Psoas muscle (tissue), 8 donors: ENCODE data around the gene STOM. TPM values are rescaled to one million over a fixed set of nuclear protein-coding genes. Genes with fewer than 3 reads are reported as not detected.
A peak's percentile ranks its signal among the peaks of the same experiment; 100 is the strongest.

Experiments
- ATAC-seq, 4 donors: fragments of 200-7000 bp; cut with Tn5 transposase; one replicate each; pipeline ENCODE4 v1.9.1; 2020; ENCODE audit warnings: moderate library complexity in 3 of 4, mild to moderate bottlenecking in 2 of 4
- DNase-seq, 2 donors: peaks; one replicate each; pipeline ENCODE4 v3.0.0-alpha.2; 2020
- H3K27ac ChIP-seq: fragments of 200-600 bp; one replicate; pipeline ENCODE4 v1.8.0; 2022
- H3K27me3 ChIP-seq, 3 donors: fragments of 200-600 bp in 1 of 3; one replicate each; pipeline versions ENCODE4 v1.6.1 to v1.8.0; 2013 to 2022; ENCODE audit warnings: low read length in 2 of 3, mild to moderate bottlenecking in 2 of 3, moderate library complexity in 1 of 3; ENCODE audit not compliant: insufficient read depth in 3 of 3
- H3K36me3 ChIP-seq, 2 donors: fragments of 200-600 bp in 1 of 2; one replicate each; pipeline versions ENCODE4 v1.6.1 to v1.8.0; 2013 to 2022; ENCODE audit warnings: low read depth in 1 of 2, mild to moderate bottlenecking in 1 of 2, moderate library complexity in 1 of 2; ENCODE audit not compliant: insufficient read depth in 1 of 2
- H3K4me1 ChIP-seq: fragments of 200-600 bp; one replicate; pipeline ENCODE4 v1.8.0; 2022
- H3K4me3 ChIP-seq: fragments of 200-600 bp; one replicate; pipeline ENCODE4 v1.8.0; 2022; ENCODE audit warnings: mild to moderate bottlenecking
- H3K9me3 ChIP-seq: fragments of 200-600 bp; one replicate; pipeline ENCODE4 v1.8.0; 2022
- CTCF ChIP-seq: fragments of 200-600 bp; IDR thresholded peaks from one replicate; pipeline ENCODE4 v1.8.0; 2022; ENCODE audit warnings: antibody characterized with exemption
- WGBS, 3 donors: extraction: QIAGEN DNeasy Blood & Tissue Kit; methylation state at CpG; one replicate each; pipeline versions ENCODE4 v1.1.6 to v1.1.7; 2013; 5-methylcytosine and 5-hydroxymethylcytosine counted together
- intact Hi-C, 2 donors: fragments of 100-400 bp; cut with DNase I; formaldehyde crosslinking; loops; one replicate each; pipeline versions ENCODE4 v1.11.0 to v1.14.2; 2022
- polyA plus RNA-seq, 3 donors: library from polyadenylated mRNA; stranded (reverse); fragments of 200-250 nt; gene quantifications; one replicate each; pipeline ENCODE4 v1.2.3, GENCODE V29; 2013
- total RNA-seq, 4 donors: library from RNA; stranded (reverse); fragmentation: NEBNext Ultra II Directional in 2 of 4; extraction: Animal tissue kit (Norgen Biotek cat#: 25700) in 2 of 4; gene quantifications; one replicate each; pipeline versions ENCODE4 v1.2.1 to v1.2.4, GENCODE V29; 2021 to 2023
- donor health status: healthy with polysubstance abuse.
- donor health status: DM: no; HTN: no; CAD: no; lungs with moderate emphysema.
- donor health status: Bipolar disorder and iron deficiency.
- donor health status: healthy.
- donor health status: DM: yes; HTN: yes; CAD: no.
- donor health status: DM: no; HTN: no; CAD: no.
- donor health status: DM: no; HTN: no; CAD: no.
- donor health status: DM: yes; HTN: yes; CAD: no.

Gene STOM
- total and polyA plus RNA-seq, 7 donors: 53.2 to 237 (median 89.6) TPM

GRCh38 chr9:121305269-121305994, 64.6 kb downstream of the STOM start:
- Histone ChIP-seq H3K9me3 (no peaks in the 10 kb centered on the region), H3K27me3 (no peaks in the 10 kb centered on the region), H3K4me3 (no peak overlapping the region), H3K27ac (peak overlapping the region; percentile 50), H3K36me3 (peaks cover 0 to 84% of the 10 kb centered on the region in 2 donors), H3K4me1 (peaks cover 17% of the 10 kb centered on the region)
- DNase-seq (peak; percentile 88 to 90), ATAC-seq (peak in 3 of 4 donors; percentile 36 to 68 (median 52))
- 62 to 66% (median 64%) methylated on average over 13 of the region's 13 CpGs for WGBS, 3 donors
- intact Hi-C loops: no loop called here
- no peak for TF ChIP-seq CTCF

GRCh38 chr9:121304707-121305106, 65.3 kb downstream of the STOM start:
- 84 to 100% (median 85%) methylated on average over 1 of the region's 1 CpG for WGBS, 3 donors
- Histone ChIP-seq H3K27ac (no peak overlapping the region), H3K4me1 (peaks cover 22% of the 10 kb centered on the region), H3K36me3 (peaks cover 0 to 77% of the 10 kb centered on the region in 2 donors), H3K4me3 (no peak overlapping the region), H3K27me3 (no peaks in the 10 kb centered on the region), H3K9me3 (no peaks in the 10 kb centered on the region)
- DNase-seq: no peak
- intact Hi-C loops: no loop called here
- ATAC-seq: no peak
- TF ChIP-seq CTCF: no peak

- Histone ChIP-seq H3K27ac (no peak overlapping the region), H3K36me3 (peaks cover 0 to 67% of the 10 kb centered on the region in 2 donors), H3K4me3 (peak overlapping the region; percentile 75), H3K27me3 (no peaks in the 10 kb centered on the region), H3K4me1 (peaks cover 27% of the 10 kb centered on the region), H3K9me3 (no peaks in the 10 kb centered on the region)
- DNase-seq (peak in 1 of 2 donors; percentile 71), ATAC-seq (peak in 2 of 4 donors; percentile 63 to 72)
- WGBS, 3 donors: 84 to 90% (median 86%) methylated on average over 3 of the region's 3 CpGs
- intact Hi-C loops: no loop called here
- TF ChIP-seq CTCF: no peak
Measured at GRCh38 chr9:121303456-121304451, 66.3 kb downstream of the STOM start.

GRCh38 chr9:121302786-121303185, 67.3 kb downstream of the STOM start:
- Histone ChIP-seq H3K27me3 (no peaks in the 10 kb centered on the region), H3K27ac (peak overlapping the region; percentile 9), H3K36me3 (peaks cover 0 to 59% of the 10 kb centered on the region in 2 donors), H3K9me3 (no peaks in the 10 kb centered on the region), H3K4me3 (peak overlapping the region; percentile 75), H3K4me1 (peaks cover 35% of the 10 kb centered on the region)
- DNase-seq (peak in 1 of 2 donors; percentile 22), ATAC-seq (no peak)
- WGBS, 3 donors: 91 to 96% (median 94%) methylated on average over 13 of the region's 13 CpGs
- no peak for TF ChIP-seq CTCF
- intact Hi-C loops: no loop called here
